Measurements from ENCODE around the gene PLEKHA7. TPM values are rescaled to one million over a fixed set of nuclear protein-coding genes. Genes with fewer than 3 reads are reported as not detected.

The PLEKHA7 gene
- total RNA-seq, 2 donors from 2014 or later, result 17.5 to 21.9 TPM

DNA sequence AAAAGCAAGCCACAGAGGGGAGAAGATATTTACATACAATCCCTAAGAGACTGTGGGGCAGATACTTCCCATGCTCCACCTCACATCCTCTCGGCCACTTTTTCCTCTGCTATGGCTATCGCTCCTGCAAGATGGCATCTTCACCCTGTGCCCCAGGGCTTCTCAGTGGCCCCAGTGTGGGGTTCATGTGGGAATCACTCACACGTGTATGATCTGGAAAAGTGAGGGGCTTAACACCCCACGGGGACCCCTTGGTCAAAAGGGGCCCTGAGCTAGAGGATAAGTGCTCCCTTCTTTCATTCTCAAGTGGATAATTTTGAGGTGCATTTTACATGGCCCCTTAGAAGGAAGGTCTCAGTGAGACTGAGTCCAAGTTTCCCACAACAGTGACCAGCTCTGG lies 247.1 kb downstream of the PLEKHA7 start:
- no peak overlapping the region for H3K27ac ChIP-seq (ENCODE audit: low read depth, low read length)
- H3K4me3 ChIP-seq (ENCODE audit: low read length), result no peak overlapping the region
- DNase-seq, result no peak
- TF ChIP-seq, protein P1, sequence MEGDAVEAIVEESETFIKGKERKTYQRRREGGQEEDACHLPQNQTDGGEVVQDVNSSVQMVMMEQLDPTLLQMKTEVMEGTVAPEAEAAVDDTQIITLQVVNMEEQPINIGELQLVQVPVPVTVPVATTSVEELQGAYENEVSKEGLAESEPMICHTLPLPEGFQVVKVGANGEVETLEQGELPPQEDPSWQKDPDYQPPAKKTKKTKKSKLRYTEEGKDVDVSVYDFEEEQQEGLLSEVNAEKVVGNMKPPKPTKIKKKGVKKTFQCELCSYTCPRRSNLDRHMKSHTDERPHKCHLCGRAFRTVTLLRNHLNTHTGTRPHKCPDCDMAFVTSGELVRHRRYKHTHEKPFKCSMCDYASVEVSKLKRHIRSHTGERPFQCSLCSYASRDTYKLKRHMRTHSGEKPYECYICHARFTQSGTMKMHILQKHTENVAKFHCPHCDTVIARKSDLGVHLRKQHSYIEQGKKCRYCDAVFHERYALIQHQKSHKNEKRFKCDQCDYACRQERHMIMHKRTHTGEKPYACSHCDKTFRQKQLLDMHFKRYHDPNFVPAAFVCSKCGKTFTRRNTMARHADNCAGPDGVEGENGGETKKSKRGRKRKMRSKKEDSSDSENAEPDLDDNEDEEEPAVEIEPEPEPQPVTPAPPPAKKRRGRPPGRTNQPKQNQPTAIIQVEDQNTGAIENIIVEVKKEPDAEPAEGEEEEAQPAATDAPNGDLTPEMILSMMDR (conservative IDR thresholded peaks at IDR 0.05), result no peak
- H3K36me3 ChIP-seq (ENCODE audit: control insufficient read depth, insufficient read depth, low read length), result no peaks in the 10 kb centered on the region
- no peak overlapping the region for H3K27ac Mint-ChIP-seq
- H3K9ac ChIP-seq (ENCODE audit: extremely low read depth, low read length, poor library complexity, severe bottlenecking), result no peak overlapping the region
- no peaks in the 10 kb centered on the region for H3K27me3 ChIP-seq (ENCODE audit: control insufficient read depth, insufficient read depth, low read length, poor library complexity, severe bottlenecking)
- H3K9me3 Mint-ChIP-seq, result no peaks in the 10 kb centered on the region
- no peaks in the 10 kb centered on the region for H3K9me3 ChIP-seq (ENCODE audit: control insufficient read depth, low read length)
- no peaks in the 10 kb centered on the region for H3K4me1 Mint-ChIP-seq
- no peaks in the 10 kb centered on the region for H3K36me3 Mint-ChIP-seq (ENCODE audit: low read depth)
- WGBS, 2 experiments (ENCODE audit: insufficient coverage in 1 of 2, insufficient read length in 1 of 2), result 90 to 93% methylated on average over 2 to 4 of the region's 4 CpGs
- H3K27me3 Mint-ChIP-seq (ENCODE audit: insufficient read depth), result no peaks in the 10 kb centered on the region
- H3K4me3 Mint-ChIP-seq, result no peak overlapping the region
- H3K4me1 ChIP-seq (ENCODE audit: control insufficient read depth, insufficient read depth, low read length), result no peaks in the 10 kb centered on the region

DNA sequence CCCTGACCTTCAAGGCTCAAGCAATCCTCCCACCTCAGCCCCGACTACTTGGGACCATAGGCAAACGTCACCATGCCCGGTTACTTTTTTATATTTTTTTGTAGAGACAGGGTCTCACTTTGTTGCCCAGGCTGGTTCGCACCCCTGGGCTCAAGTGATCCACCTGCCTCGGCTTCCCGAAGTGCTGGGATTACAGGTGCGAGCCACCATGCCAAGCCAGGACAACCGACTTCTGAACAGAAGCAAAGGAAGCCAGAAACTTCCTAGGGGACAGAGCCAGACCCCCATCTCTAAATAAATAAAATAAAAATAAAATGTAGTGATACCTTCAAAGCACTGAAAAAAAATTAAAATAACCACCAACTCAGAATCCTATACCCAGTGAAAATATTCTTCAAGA lies 249.3 kb downstream of the PLEKHA7 start:
- Mint-ChIP-seq H3K9me3 (no peaks in the 10 kb centered on the region), H3K27me3 (ENCODE audit: insufficient read depth) (no peaks in the 10 kb centered on the region), H3K27ac (no peak overlapping the region), H3K4me3 (no peak overlapping the region), H3K4me1 (no peaks in the 10 kb centered on the region), H3K36me3 (ENCODE audit: low read depth) (no peaks in the 10 kb centered on the region)
- WGBS, 2 experiments (ENCODE audit: insufficient coverage in 1 of 2, insufficient read length in 1 of 2), result 94 to 100% methylated on average over 3 to 8 of the region's 8 CpGs
- Histone ChIP-seq H3K4me3 (ENCODE audit: low read length) (no peak overlapping the region), H3K27me3 (ENCODE audit: control insufficient read depth, insufficient read depth, low read length, poor library complexity, severe bottlenecking) (no peaks in the 10 kb centered on the region), H3K36me3 (ENCODE audit: control insufficient read depth, insufficient read depth, low read length) (no peaks in the 10 kb centered on the region), H3K9me3 (ENCODE audit: control insufficient read depth, low read length) (no peaks in the 10 kb centered on the region), H3K27ac (ENCODE audit: low read depth, low read length) (no peak overlapping the region), H3K4me1 (ENCODE audit: control insufficient read depth, insufficient read depth, low read length) (no peaks in the 10 kb centered on the region), H3K9ac (ENCODE audit: extremely low read depth, low read length, poor library complexity, severe bottlenecking) (no peak overlapping the region)
- no peak for DNase-seq
- TF ChIP-seq, protein P1 (conservative IDR thresholded peaks at IDR 0.05), result no peak

DNA sequence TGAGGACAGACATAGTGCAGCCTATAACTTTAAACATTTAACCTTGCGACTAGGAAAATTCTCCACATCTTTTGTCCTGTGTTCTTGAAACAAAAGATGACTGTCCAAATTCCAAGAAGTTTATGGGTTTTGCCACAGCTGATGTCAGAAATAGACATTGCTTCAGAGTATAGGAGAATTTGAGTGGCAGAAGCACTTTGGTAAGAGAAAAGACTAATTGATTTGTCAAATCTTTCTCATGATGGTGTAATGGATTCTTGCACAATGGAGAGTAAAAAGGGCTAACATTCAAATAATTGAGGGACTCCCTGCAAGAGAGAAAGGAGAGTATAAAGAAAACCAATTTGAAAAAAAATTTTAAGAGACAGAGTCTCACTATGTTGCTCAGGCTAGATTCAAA lies 250.5 kb downstream of the PLEKHA7 start:
- DNase-seq, result no peak
- no peak overlapping the region for H3K4me3 Mint-ChIP-seq
- no peak overlapping the region for H3K27ac ChIP-seq (ENCODE audit: low read depth, low read length)
- no peaks in the 10 kb centered on the region for H3K9me3 ChIP-seq (ENCODE audit: control insufficient read depth, low read length)
- WGBS, 2 experiments (ENCODE audit: insufficient coverage in 1 of 2, insufficient read length in 1 of 2), result 80 to 96% methylated on average over 1 of the region's 1 CpG
- no peaks in the 10 kb centered on the region for H3K36me3 ChIP-seq (ENCODE audit: control insufficient read depth, insufficient read depth, low read length)
- TF ChIP-seq, protein P1 (conservative IDR thresholded peaks at IDR 0.05), result no peak
- no peaks in the 10 kb centered on the region for H3K27me3 Mint-ChIP-seq (ENCODE audit: insufficient read depth)
- H3K27me3 ChIP-seq (ENCODE audit: control insufficient read depth, insufficient read depth, low read length, poor library complexity, severe bottlenecking), result no peaks in the 10 kb centered on the region
- no peak overlapping the region for H3K4me3 ChIP-seq (ENCODE audit: low read length)
- H3K4me1 ChIP-seq (ENCODE audit: control insufficient read depth, insufficient read depth, low read length), result no peaks in the 10 kb centered on the region
- H3K36me3 Mint-ChIP-seq (ENCODE audit: low read depth), result peaks cover 3% of the 10 kb centered on the region
- H3K9ac ChIP-seq (ENCODE audit: extremely low read depth, low read length, poor library complexity, severe bottlenecking), result no peak overlapping the region
- no peaks in the 10 kb centered on the region for H3K9me3 Mint-ChIP-seq
- H3K27ac Mint-ChIP-seq, result no peak overlapping the region
- no peaks in the 10 kb centered on the region for H3K4me1 Mint-ChIP-seq
